Erythroblast (primary cell): ENCODE measurements around the gene AATF.
A peak's percentile ranks its signal among the peaks of the same experiment; 100 is the strongest.

ENCODE experiments used
- DNase-seq, 2 experiments: peaks; one replicate each; lab custom pipeline; 2025; lab: John Stamatoyannopoulos, UW
- GATA1 ChIP-seq: IDR thresholded peaks from 2 replicates; pipeline ENCODE4 v1.6.1; 2011; ENCODE audit warnings: low read depth, mild to moderate bottlenecking, control low read depth, low read length, moderate library complexity
- POLR2A ChIP-seq: IDR thresholded peaks from 2 replicates; pipeline ENCODE4 v1.6.1; 2011; ENCODE audit warnings: mild to moderate bottlenecking, low read length

AATF gene

GRCh38 chr17:36948717-36949460 lies at the start of gene AATF:
Gene AATF, plus strand, starts transcription at chr17:36948954. Its CDS starts 172 bp downstream, at chr17:36949126.
- no peak for TF ChIP-seq GATA1
- TF ChIP-seq POLR2A: peak; percentile 79
- DNase-seq: peak; percentile 98 to 99

- no peak for TF ChIP-seq GATA1
- no peak for TF ChIP-seq POLR2A
- DNase-seq: no peak
Observed at GRCh38 chr17:36899250-36900159, 49.2 kb upstream of the AATF start.

GRCh38 chr17:36900160-36900512 lies 48.6 kb upstream of the AATF start:
- no peak for DNase-seq
- TF ChIP-seq POLR2A (no peak), GATA1 (no peak)

- no peak for DNase-seq
- no peak for TF ChIP-seq GATA1
- TF ChIP-seq POLR2A: no peak
Observed at GRCh38 chr17:36901506-36901905, 47.2 kb upstream of the AATF start.

GRCh38 chr17:36907407-36907806 lies 41.3 kb upstream of the AATF start:
- no peak for DNase-seq
- TF ChIP-seq POLR2A: no peak
- no peak for TF ChIP-seq GATA1

- no peak for DNase-seq
- TF ChIP-seq GATA1 (no peak), POLR2A (no peak)
Observed at GRCh38 chr17:36910513-36910912, 38.2 kb upstream of the AATF start.

- DNase-seq: no peak
- no peak for TF ChIP-seq GATA1
- TF ChIP-seq POLR2A: no peak
Observed at GRCh38 chr17:36911001-36911400, 37.8 kb upstream of the AATF start.

- DNase-seq: no peak
- TF ChIP-seq GATA1: no peak
- TF ChIP-seq POLR2A: no peak
Observed at GRCh38 chr17:36913132-36913531, 35.6 kb upstream of the AATF start.

GRCh38 chr17:36918211-36918691 lies 30.5 kb upstream of the AATF start:
- TF ChIP-seq GATA1 (no peak), POLR2A (no peak)
- no peak for DNase-seq

- TF ChIP-seq GATA1 (no peak), POLR2A (no peak)
- no peak for DNase-seq
Observed at GRCh38 chr17:36919407-36919968, 29.3 kb upstream of the AATF start.

GRCh38 chr17:36920032-36921005 lies 28.4 kb upstream of the AATF start:
- no peak for DNase-seq
- no peak for TF ChIP-seq GATA1
- TF ChIP-seq POLR2A: no peak

GRCh38 chr17:36921095-36921851 lies 27.5 kb upstream of the AATF start:
- no peak for TF ChIP-seq POLR2A
- no peak for TF ChIP-seq GATA1
- DNase-seq: no peak

- no peak for DNase-seq
- TF ChIP-seq GATA1 (no peak), POLR2A (no peak)
Observed at GRCh38 chr17:36922175-36922574, 26.6 kb upstream of the AATF start.
